H9 (cell line): ENCODE results near the gene ZC3H18. TPM values are rescaled to one million over a fixed set of nuclear protein-coding genes. Genes with fewer than 3 reads are reported as not detected.
A peak's percentile ranks its signal among the peaks of the same experiment; 100 is the strongest.

Experiments used
- DNase-seq: peaks from one replicate; pipeline ENCODE4 v3.0.0-alpha.2; 2017
- H2AFZ ChIP-seq: one replicate; pipeline ENCODE4 v1.6.1; 2013; ENCODE audit warnings: mild to moderate bottlenecking, low read length, control low read depth, moderate library complexity
- H2AK5ac ChIP-seq: 2 replicates; pipeline ENCODE4 v1.6.1; 2013; ENCODE audit warnings: low read length, control low read depth, mixed read lengths; ENCODE audit not compliant: insufficient read length
- H2BK120ac ChIP-seq: one replicate; pipeline ENCODE4 v1.6.1; 2013; ENCODE audit warnings: low read depth, mild to moderate bottlenecking, low read length, control low read depth, inconsistent platforms; ENCODE audit not compliant: poor library complexity, severe bottlenecking
- H2BK12ac ChIP-seq: 2 replicates; pipeline ENCODE4 v1.6.1; 2013; ENCODE audit warnings: low read length, control low read depth, mixed read lengths, low read depth; ENCODE audit not compliant: insufficient read length
- H2BK15ac ChIP-seq: 2 replicates; pipeline ENCODE4 v1.6.1; 2013; ENCODE audit warnings: low read depth, low read length, control low read depth
- H2BK20ac ChIP-seq: one replicate; pipeline ENCODE4 v1.6.1; 2013; ENCODE audit warnings: low read depth, mild to moderate bottlenecking, low read length, control low read depth, inconsistent platforms; ENCODE audit not compliant: poor library complexity, severe bottlenecking
- H2BK5ac ChIP-seq: 2 replicates; pipeline ENCODE4 v1.6.1; 2013; ENCODE audit warnings: low read length, control low read depth, mixed read lengths; ENCODE audit not compliant: insufficient read length
- H3K14ac ChIP-seq: 2 replicates; pipeline ENCODE4 v1.6.1; 2013; ENCODE audit warnings: low read length, control low read depth; ENCODE audit not compliant: insufficient read depth
- H3K18ac ChIP-seq: 2 replicates; pipeline ENCODE4 v1.6.1; 2013; ENCODE audit warnings: low read depth, mild to moderate bottlenecking, mixed read lengths, low read length, control low read depth; ENCODE audit not compliant: insufficient read length
- H3K23ac ChIP-seq: 2 replicates; pipeline ENCODE4 v1.6.1; 2013; ENCODE audit warnings: low read length, control low read depth, mixed read lengths, low read depth; ENCODE audit not compliant: insufficient read length
- H3K23me2 ChIP-seq: 2 replicates; pipeline ENCODE4 v1.6.1; 2013; ENCODE audit warnings: low read depth, mild to moderate bottlenecking, mixed read lengths, low read length, control low read depth; ENCODE audit not compliant: insufficient read length, poor library complexity, severe bottlenecking
- H3K27ac ChIP-seq: 2 replicates; pipeline ENCODE4 v1.5.1; 2013; ENCODE audit warnings: low read length, control low read depth, mixed read lengths, low read depth; ENCODE audit not compliant: insufficient read length
- H3K27me3 ChIP-seq: 2 replicates; pipeline ENCODE4 v1.6.1; 2013; ENCODE audit warnings: low read length, control low read depth, inconsistent platforms; ENCODE audit not compliant: insufficient read depth
- H3K4ac ChIP-seq: 2 replicates; pipeline ENCODE4 v1.6.1; 2013; ENCODE audit warnings: low read depth, mild to moderate bottlenecking, control low read depth, inconsistent platforms, low read length, moderate library complexity
- H3K4me1 ChIP-seq: 2 replicates; pipeline ENCODE4 v1.6.1; 2013; ENCODE audit warnings: low read length, control low read depth, inconsistent platforms; ENCODE audit not compliant: insufficient read depth
- H3K4me2 ChIP-seq: 2 replicates; pipeline ENCODE4 v1.6.1; 2013; ENCODE audit warnings: low read length, control low read depth, mixed read lengths; ENCODE audit not compliant: insufficient read length, insufficient read depth
- H3K56ac ChIP-seq: 2 replicates; pipeline ENCODE4 v1.6.1; 2013; ENCODE audit warnings: low read depth, mild to moderate bottlenecking, mixed read lengths, low read length, control low read depth; ENCODE audit not compliant: insufficient read length
- H3K79me1 ChIP-seq: 2 replicates; pipeline ENCODE4 v1.6.1; 2013; ENCODE audit warnings: low read depth, mild to moderate bottlenecking, moderate library complexity, low read length, control low read depth, inconsistent platforms; ENCODE audit not compliant: insufficient read depth, poor library complexity, severe bottlenecking
- H3K79me2 ChIP-seq: 2 replicates; pipeline ENCODE4 v1.6.1; 2013; ENCODE audit warnings: low read length, control low read depth, inconsistent platforms; ENCODE audit not compliant: insufficient read depth
- H3K9ac ChIP-seq: 2 replicates; pipeline ENCODE4 v1.6.1; 2013; ENCODE audit warnings: low read length, control low read depth, mixed read lengths; ENCODE audit not compliant: insufficient read length; ENCODE audit errors: extremely low read depth
- H3K9me3 ChIP-seq: one replicate; pipeline ENCODE4 v1.6.1; 2013; ENCODE audit warnings: low read depth, low read length, inconsistent platforms; ENCODE audit not compliant: control insufficient read depth
- H3T11ph ChIP-seq: one replicate; pipeline ENCODE4 v1.6.1; 2013; ENCODE audit warnings: mild to moderate bottlenecking, low read length, control low read depth, inconsistent platforms
- H4K20me1 ChIP-seq: one replicate; pipeline ENCODE4 v1.6.1; 2013; ENCODE audit not compliant: control insufficient read depth, insufficient read length, insufficient read depth
- H4K5ac ChIP-seq: 2 replicates; pipeline ENCODE4 v1.6.1; 2013; ENCODE audit warnings: low read depth, mild to moderate bottlenecking, mixed read lengths, low read length, control low read depth; ENCODE audit not compliant: insufficient read length
- H4K8ac ChIP-seq: replicated peaks from 2 replicates; pipeline ENCODE4 v1.6.1; 2013; ENCODE audit warnings: low read length, control low read depth, mixed read lengths, low read depth; ENCODE audit not compliant: insufficient read length
- H4K91ac ChIP-seq: 2 replicates; pipeline ENCODE4 v1.6.1; 2013; ENCODE audit warnings: low read depth, mild to moderate bottlenecking, moderate library complexity, mixed read lengths, low read length, control low read depth; ENCODE audit not compliant: insufficient read length
- H3K27ac Mint-ChIP-seq, 3 experiments: 2 replicates in 2 of 3; 3 replicates in 1 of 3; pipeline ENCODE4 v1.8.0; 2020 to 2021; ENCODE audit warnings: mixed read lengths in 3 of 3, mild to moderate bottlenecking in 1 of 3, moderate library complexity in 1 of 3
- H3K27me3 Mint-ChIP-seq: 2 replicates; pipeline ENCODE4 v1.8.0; 2021; ENCODE audit warnings: low read depth, mild to moderate bottlenecking, moderate library complexity, mixed read lengths
- H3K36me3 Mint-ChIP-seq, 3 experiments: 2 replicates in 2 of 3; 3 replicates in 1 of 3; pipeline ENCODE4 v1.8.0; 2020 to 2021; ENCODE audit warnings: low read depth in 3 of 3, mixed read lengths in 3 of 3; ENCODE audit not compliant: insufficient read depth in 1 of 3
- H3K4me1 Mint-ChIP-seq, 2 experiments: 2 replicates each; pipeline ENCODE4 v1.8.0; 2020; ENCODE audit warnings: mixed read lengths in 2 of 2
- H3K4me3 Mint-ChIP-seq, 2 experiments: 2 replicates in 1 of 2; 3 replicates in 1 of 2; pipeline ENCODE4 v1.8.0; 2020 to 2021; ENCODE audit warnings: mild to moderate bottlenecking in 2 of 2, mixed read lengths in 2 of 2, moderate library complexity in 1 of 2
- H3K9me3 Mint-ChIP-seq, 2 experiments: 2 replicates in 1 of 2; 3 replicates in 1 of 2; pipeline ENCODE4 v1.8.0; 2020; ENCODE audit warnings: mild to moderate bottlenecking in 2 of 2, mixed read lengths in 2 of 2, moderate library complexity in 1 of 2
- WGBS: extraction: QIAGEN DNeasy Blood & Tissue Kit; methylation state at CpG from one replicate; pipeline ENCODE4 v1.1.7; 2013; ENCODE audit warnings: missing lambda C conversion rate, low lambda C conversion rate, mixed read lengths; ENCODE audit not compliant: insufficient read length; ENCODE audit errors: extremely low coverage; 5-methylcytosine and 5-hydroxymethylcytosine counted together
- total RNA-seq: library from RNA; stranded (reverse); gene quantifications from 2 replicates; pipeline ENCODE4 v1.2.1, GENCODE V29; 2021
- TF ChIP-seq, protein P1 (sequence below): fragments of 200-600 bp; sonication (generic); conservative IDR thresholded peaks from 3 replicates; pipeline ENCODE4 v1.8.0; 2021; ENCODE audit warnings: antibody characterized with exemption, mild to moderate bottlenecking

ZC3H18 gene
- total RNA-seq, 1 experiment from 2014 or later: 69.7 TPM

DNA sequence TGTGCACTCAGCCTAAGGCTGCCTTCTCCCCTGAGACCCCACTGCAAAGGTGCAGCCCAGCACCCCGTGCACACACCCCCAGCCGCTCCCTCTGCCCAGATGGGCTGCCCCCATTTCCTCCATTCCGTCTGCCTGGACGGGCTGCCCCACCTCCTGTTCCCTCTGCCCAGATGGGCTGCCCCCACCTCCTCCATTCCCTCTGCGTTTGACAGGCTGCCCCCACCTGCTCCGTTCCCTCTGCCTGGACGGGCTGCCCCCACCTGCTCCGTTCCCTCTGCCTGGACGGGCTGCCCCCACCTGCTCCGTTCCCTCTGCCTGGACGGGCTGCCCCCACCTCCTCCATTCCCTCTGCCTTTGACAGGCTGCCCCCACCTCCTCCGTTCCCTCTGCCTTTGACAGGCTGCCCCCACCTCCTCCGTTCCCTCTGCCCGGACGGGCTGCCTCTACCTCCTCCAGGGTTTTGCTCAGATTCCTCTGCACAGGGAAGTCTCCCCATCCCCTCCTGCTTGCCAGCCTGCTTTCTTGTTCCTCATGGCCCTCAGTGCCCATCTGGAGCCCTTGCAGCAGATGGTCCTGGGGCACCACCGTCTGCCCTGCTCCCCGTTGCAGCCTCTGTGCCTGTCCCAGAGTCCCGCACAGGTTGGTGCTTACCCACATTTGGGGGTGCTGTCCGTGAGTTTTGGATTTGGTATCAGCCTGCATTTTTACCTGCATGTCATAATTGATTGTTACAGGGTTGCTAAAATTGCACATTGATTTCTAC lies 44.8 kb downstream of the ZC3H18 start:
- Mint-ChIP-seq H3K27ac (peak overlapping the region; percentile 30 to 78 (median 61); a peak in 4 of 7 replicates), H3K9me3 (no peaks in the 10 kb centered on the region), H3K27me3 (no peaks in the 10 kb centered on the region), H3K4me1 (peaks cover 6 to 33% of the 10 kb centered on the region in 2 experiments), H3K36me3 (peaks cover 15 to 55% (median 34%) of the 10 kb centered on the region in 3 experiments), H3K4me3 (no peak overlapping the region)
- no peak for DNase-seq
- no peak overlapping the region for H3K9ac ChIP-seq
- no peak overlapping the region for H4K91ac ChIP-seq
- TF ChIP-seq, protein P1, sequence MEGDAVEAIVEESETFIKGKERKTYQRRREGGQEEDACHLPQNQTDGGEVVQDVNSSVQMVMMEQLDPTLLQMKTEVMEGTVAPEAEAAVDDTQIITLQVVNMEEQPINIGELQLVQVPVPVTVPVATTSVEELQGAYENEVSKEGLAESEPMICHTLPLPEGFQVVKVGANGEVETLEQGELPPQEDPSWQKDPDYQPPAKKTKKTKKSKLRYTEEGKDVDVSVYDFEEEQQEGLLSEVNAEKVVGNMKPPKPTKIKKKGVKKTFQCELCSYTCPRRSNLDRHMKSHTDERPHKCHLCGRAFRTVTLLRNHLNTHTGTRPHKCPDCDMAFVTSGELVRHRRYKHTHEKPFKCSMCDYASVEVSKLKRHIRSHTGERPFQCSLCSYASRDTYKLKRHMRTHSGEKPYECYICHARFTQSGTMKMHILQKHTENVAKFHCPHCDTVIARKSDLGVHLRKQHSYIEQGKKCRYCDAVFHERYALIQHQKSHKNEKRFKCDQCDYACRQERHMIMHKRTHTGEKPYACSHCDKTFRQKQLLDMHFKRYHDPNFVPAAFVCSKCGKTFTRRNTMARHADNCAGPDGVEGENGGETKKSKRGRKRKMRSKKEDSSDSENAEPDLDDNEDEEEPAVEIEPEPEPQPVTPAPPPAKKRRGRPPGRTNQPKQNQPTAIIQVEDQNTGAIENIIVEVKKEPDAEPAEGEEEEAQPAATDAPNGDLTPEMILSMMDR: no peak
- H3K18ac ChIP-seq: no peak overlapping the region
- no peak overlapping the region for H3K56ac ChIP-seq
- no peak overlapping the region for H3K4me2 ChIP-seq
- H4K20me1 ChIP-seq: no peaks in the 10 kb centered on the region
- no peak overlapping the region for H2AK5ac ChIP-seq
- H3K4ac ChIP-seq: no peak overlapping the region
- no peaks in the 10 kb centered on the region; the same call in 1 of the 2 replicates for H3K79me2 ChIP-seq
- H2BK15ac ChIP-seq: no peak overlapping the region
- H2BK120ac ChIP-seq: no peak overlapping the region
- no peak overlapping the region for H2BK5ac ChIP-seq
- no peak overlapping the region for H3T11ph ChIP-seq
- no peaks in the 10 kb centered on the region for H3K23me2 ChIP-seq
- no peak overlapping the region for H3K23ac ChIP-seq
- no peak overlapping the region for H4K8ac ChIP-seq
- no peaks in the 10 kb centered on the region for H3K9me3 ChIP-seq
- H3K27ac ChIP-seq: no peak overlapping the region
- no CpG with 5 or more reads among the region's 19 CpGs for WGBS
- H3K27me3 ChIP-seq: no peaks in the 10 kb centered on the region
- no peak overlapping the region for H2BK20ac ChIP-seq
- no peak overlapping the region for H4K5ac ChIP-seq
- H3K79me1 ChIP-seq: no peaks in the 10 kb centered on the region
- no peak overlapping the region for H2AFZ ChIP-seq
- H3K4me1 ChIP-seq: no peaks in the 10 kb centered on the region; the same call in 1 of the 2 replicates
- no peak overlapping the region for H2BK12ac ChIP-seq
- H3K14ac ChIP-seq: no peak overlapping the region
